Measurements from ENCODE around the gene WWC2. TPM values are rescaled to one million over a fixed set of nuclear protein-coding genes. Genes with fewer than 3 reads are reported as not detected.

Gene WWC2
- total and polyA plus RNA-seq, 2 experiments from 2014 or later = 50.5 to 74.2 TPM

DNA sequence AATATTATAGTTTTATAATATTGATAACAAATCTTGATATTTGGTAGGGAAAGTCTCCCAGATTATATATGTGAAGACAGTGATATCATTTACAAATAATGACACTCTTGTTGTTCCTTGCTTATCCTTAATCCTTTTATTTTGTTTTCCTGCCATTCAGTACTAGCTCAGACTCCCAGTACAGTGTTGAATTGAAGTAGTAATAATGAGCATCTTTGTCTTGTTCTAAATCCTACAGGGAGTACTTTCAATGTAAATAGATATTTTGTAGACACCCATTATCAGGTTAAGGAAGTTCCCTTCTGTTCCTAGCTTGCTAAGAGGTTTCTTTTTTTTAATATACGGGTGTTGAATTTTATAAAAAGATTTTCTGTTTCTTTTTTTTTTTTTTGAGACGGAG lies 33.0 kb downstream of the WWC2 start:
- Histone ChIP-seq H3K9me2 (ENCODE audit: insufficient read depth) (no peaks in the 10 kb centered on the region), H3K79me2 (replicated peaks; ENCODE audit: insufficient read depth) (peaks cover 100% of the 10 kb centered on the region), H2AFZ (no peak overlapping the region), H3K4me3 (no peak overlapping the region), H3K27me3 (ENCODE audit: insufficient read depth) (no peaks in the 10 kb centered on the region), H3F3A (replicated peaks; ENCODE audit: low read depth) (no peaks in the 10 kb centered on the region), H4K20me1 (replicated peaks; ENCODE audit: insufficient read depth) (peaks cover 42% of the 10 kb centered on the region), H3K36me3 (ENCODE audit: insufficient read depth) (no peaks in the 10 kb centered on the region), H3K27ac (ENCODE audit: low read depth) (no peak overlapping the region), H3K4me1 (ENCODE audit: insufficient read depth) (peaks cover 38% of the 10 kb centered on the region), H3K4me2 (no peak overlapping the region)
- H3K4me3 Mint-ChIP-seq = no peak overlapping the region
- DNase-seq (ENCODE audit: low spot score) (no peak), ATAC-seq (no peak)
- no peak overlapping the region for H3K27ac Mint-ChIP-seq
- peaks cover 7% of the 10 kb centered on the region for H3K27me3 Mint-ChIP-seq (ENCODE audit: insufficient read depth, low read depth, poor library complexity)
- H3K36me3 Mint-ChIP-seq (ENCODE audit: low read depth) = no peaks in the 10 kb centered on the region
- peaks cover 42% of the 10 kb centered on the region for H3K4me1 Mint-ChIP-seq
- no peak for TF ChIP-seq CREB1 (CRISPR knock-in tag; IDR thresholded peaks at IDR 0.05; ENCODE audit: low read depth)
- no peak for TF ChIP-seq EZH2 (IDR thresholded peaks at IDR 0.05; ENCODE audit: low read depth, unreplicated experiment)
- TF ChIP-seq JUNB (IDR thresholded peaks at IDR 0.05; ENCODE audit: unreplicated experiment) = no peak
- H3K9me3 Mint-ChIP-seq = no peaks in the 10 kb centered on the region

DNA sequence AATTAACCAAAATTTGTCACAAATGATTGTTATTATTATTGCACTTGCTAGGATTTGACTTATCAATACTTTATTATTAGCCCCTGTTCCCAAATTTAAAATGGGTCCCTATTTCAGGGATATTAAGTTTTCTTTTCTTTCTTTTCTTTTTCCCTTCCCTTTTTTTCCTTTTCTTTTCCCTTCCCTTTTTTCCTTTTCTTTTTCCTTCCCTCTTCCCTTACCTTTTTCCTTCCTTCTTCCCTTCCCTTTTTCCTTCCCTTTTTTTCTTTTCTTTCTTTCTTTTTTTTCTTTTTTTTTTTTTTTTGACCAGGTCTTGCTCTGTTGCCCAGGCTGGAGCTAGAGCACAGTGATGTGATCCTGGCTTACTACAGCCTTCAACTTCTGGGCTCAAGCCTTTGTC lies 33.8 kb downstream of the WWC2 start:
- Mint-ChIP-seq H3K4me3 (no peak overlapping the region), H3K36me3 (ENCODE audit: low read depth) (no peaks in the 10 kb centered on the region; the same call in 2 of the 3 replicates), H3K4me1 (peaks cover 48% of the 10 kb centered on the region), H3K9me3 (no peaks in the 10 kb centered on the region), H3K27ac (no peak overlapping the region), H3K27me3 (ENCODE audit: insufficient read depth, low read depth, poor library complexity) (peaks cover 7% of the 10 kb centered on the region)
- Histone ChIP-seq H3K27me3 (ENCODE audit: insufficient read depth) (no peaks in the 10 kb centered on the region), H3K36me3 (ENCODE audit: insufficient read depth) (no peaks in the 10 kb centered on the region), H2AFZ (no peak overlapping the region), H3K4me1 (ENCODE audit: insufficient read depth) (peaks cover 38% of the 10 kb centered on the region), H3K79me2 (replicated peaks; ENCODE audit: insufficient read depth) (peaks cover 100% of the 10 kb centered on the region), H3F3A (replicated peaks; ENCODE audit: low read depth) (no peaks in the 10 kb centered on the region), H3K27ac (ENCODE audit: low read depth) (no peak overlapping the region), H4K20me1 (replicated peaks; ENCODE audit: insufficient read depth) (peaks cover 47% of the 10 kb centered on the region), H3K4me3 (no peak overlapping the region), H3K4me2 (no peak overlapping the region), H3K9me2 (ENCODE audit: insufficient read depth) (no peaks in the 10 kb centered on the region)
- ATAC-seq = no peak
- no peak for DNase-seq (ENCODE audit: low spot score)
- TF ChIP-seq EZH2phosphoT487 (IDR thresholded peaks at IDR 0.05; ENCODE audit: unreplicated experiment) = no peak
- TF ChIP-seq, protein P1, sequence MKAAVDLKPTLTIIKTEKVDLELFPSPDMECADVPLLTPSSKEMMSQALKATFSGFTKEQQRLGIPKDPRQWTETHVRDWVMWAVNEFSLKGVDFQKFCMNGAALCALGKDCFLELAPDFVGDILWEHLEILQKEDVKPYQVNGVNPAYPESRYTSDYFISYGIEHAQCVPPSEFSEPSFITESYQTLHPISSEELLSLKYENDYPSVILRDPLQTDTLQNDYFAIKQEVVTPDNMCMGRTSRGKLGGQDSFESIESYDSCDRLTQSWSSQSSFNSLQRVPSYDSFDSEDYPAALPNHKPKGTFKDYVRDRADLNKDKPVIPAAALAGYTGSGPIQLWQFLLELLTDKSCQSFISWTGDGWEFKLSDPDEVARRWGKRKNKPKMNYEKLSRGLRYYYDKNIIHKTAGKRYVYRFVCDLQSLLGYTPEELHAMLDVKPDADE (IDR thresholded peaks at IDR 0.05) = no peak
- TF ChIP-seq ZNF114 (CRISPR knock-in tag; IDR thresholded peaks at IDR 0.05) = no peak
- TF ChIP-seq ZNF331 (CRISPR knock-in tag; IDR thresholded peaks at IDR 0.05; ENCODE audit: low read depth) = no peak
- TF ChIP-seq JUNB (IDR thresholded peaks at IDR 0.05; ENCODE audit: unreplicated experiment) = no peak
- no peak for TF ChIP-seq CREB1 (CRISPR knock-in tag; IDR thresholded peaks at IDR 0.05; ENCODE audit: low read depth)
- TF ChIP-seq, protein P2, sequence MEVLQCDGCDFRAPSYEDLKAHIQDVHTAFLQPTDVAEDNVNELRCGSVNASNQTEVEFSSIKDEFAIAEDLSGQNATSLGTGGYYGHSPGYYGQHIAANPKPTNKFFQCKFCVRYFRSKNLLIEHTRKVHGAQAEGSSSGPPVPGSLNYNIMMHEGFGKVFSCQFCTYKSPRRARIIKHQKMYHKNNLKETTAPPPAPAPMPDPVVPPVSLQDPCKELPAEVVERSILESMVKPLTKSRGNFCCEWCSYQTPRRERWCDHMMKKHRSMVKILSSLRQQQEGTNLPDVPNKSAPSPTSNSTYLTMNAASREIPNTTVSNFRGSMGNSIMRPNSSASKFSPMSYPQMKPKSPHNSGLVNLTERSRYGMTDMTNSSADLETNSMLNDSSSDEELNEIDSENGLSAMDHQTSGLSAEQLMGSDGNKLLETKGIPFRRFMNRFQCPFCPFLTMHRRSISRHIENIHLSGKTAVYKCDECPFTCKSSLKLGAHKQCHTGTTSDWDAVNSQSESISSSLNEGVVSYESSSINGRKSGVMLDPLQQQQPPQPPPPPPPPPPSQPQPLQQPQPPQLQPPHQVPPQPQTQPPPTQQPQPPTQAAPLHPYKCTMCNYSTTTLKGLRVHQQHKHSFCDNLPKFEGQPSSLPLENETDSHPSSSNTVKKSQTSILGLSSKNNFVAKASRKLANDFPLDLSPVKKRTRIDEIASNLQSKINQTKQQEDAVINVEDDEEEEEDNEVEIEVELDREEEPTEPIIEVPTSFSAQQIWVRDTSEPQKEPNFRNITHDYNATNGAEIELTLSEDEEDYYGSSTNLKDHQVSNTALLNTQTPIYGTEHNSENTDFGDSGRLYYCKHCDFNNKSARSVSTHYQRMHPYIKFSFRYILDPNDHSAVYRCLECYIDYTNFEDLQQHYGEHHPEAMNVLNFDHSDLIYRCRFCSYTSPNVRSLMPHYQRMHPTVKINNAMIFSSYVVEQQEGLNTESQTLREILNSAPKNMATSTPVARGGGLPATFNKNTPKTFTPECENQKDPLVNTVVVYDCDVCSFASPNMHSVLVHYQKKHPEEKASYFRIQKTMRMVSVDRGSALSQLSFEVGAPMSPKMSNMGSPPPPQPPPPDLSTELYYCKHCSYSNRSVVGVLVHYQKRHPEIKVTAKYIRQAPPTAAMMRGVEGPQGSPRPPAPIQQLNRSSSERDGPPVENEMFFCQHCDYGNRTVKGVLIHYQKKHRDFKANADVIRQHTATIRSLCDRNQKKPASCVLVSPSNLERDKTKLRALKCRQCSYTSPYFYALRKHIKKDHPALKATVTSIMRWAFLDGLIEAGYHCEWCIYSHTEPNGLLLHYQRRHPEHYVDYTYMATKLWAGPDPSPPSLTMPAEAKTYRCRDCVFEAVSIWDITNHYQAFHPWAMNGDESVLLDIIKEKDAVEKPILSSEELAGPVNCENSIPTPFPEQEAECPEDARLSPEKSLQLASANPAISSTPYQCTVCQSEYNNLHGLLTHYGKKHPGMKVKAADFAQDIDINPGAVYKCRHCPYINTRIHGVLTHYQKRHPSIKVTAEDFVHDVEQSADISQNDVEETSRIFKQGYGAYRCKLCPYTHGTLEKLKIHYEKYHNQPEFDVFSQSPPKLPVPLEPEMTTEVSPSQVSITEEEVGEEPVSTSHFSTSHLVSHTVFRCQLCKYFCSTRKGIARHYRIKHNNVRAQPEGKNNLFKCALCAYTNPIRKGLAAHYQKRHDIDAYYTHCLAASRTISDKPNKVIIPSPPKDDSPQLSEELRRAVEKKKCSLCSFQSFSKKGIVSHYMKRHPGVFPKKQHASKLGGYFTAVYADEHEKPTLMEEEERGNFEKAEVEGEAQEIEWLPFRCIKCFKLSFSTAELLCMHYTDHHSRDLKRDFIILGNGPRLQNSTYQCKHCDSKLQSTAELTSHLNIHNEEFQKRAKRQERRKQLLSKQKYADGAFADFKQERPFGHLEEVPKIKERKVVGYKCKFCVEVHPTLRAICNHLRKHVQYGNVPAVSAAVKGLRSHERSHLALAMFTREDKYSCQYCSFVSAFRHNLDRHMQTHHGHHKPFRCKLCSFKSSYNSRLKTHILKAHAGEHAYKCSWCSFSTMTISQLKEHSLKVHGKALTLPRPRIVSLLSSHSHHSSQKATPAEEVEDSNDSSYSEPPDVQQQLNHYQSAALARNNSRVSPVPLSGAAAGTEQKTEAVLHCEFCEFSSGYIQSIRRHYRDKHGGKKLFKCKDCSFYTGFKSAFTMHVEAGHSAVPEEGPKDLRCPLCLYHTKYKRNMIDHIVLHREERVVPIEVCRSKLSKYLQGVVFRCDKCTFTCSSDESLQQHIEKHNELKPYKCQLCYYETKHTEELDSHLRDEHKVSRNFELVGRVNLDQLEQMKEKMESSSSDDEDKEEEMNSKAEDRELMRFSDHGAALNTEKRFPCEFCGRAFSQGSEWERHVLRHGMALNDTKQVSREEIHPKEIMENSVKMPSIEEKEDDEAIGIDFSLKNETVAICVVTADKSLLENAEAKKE (CRISPR knock-in tag; IDR thresholded peaks at IDR 0.05) = no peak
- no peak for TF ChIP-seq STAT1 (IDR thresholded peaks at IDR 0.05; ENCODE audit: unreplicated experiment)
- TF ChIP-seq NANOG (IDR thresholded peaks at IDR 0.05; ENCODE audit: borderline replicate concordance) = no peak
- no peak for TF ChIP-seq EZH2 (IDR thresholded peaks at IDR 0.05; ENCODE audit: low read depth, unreplicated experiment)
- TF ChIP-seq, protein P3, sequence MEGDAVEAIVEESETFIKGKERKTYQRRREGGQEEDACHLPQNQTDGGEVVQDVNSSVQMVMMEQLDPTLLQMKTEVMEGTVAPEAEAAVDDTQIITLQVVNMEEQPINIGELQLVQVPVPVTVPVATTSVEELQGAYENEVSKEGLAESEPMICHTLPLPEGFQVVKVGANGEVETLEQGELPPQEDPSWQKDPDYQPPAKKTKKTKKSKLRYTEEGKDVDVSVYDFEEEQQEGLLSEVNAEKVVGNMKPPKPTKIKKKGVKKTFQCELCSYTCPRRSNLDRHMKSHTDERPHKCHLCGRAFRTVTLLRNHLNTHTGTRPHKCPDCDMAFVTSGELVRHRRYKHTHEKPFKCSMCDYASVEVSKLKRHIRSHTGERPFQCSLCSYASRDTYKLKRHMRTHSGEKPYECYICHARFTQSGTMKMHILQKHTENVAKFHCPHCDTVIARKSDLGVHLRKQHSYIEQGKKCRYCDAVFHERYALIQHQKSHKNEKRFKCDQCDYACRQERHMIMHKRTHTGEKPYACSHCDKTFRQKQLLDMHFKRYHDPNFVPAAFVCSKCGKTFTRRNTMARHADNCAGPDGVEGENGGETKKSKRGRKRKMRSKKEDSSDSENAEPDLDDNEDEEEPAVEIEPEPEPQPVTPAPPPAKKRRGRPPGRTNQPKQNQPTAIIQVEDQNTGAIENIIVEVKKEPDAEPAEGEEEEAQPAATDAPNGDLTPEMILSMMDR (conservative IDR thresholded peaks at IDR 0.05; ENCODE audit: low read depth in 2 of 2) = no peak
